NCI-H1048 (cell line): ENCODE data around the gene GRM7.

ENCODE experiments used
- DNase-seq: peaks from one replicate; lab custom pipeline; 2025; lab: John Stamatoyannopoulos, UW

Gene GRM7

GRCh38 chr3:7789324-7789723 is 928.4 kb downstream of the GRM7 start:
- no peak for DNase-seq

DNA sequence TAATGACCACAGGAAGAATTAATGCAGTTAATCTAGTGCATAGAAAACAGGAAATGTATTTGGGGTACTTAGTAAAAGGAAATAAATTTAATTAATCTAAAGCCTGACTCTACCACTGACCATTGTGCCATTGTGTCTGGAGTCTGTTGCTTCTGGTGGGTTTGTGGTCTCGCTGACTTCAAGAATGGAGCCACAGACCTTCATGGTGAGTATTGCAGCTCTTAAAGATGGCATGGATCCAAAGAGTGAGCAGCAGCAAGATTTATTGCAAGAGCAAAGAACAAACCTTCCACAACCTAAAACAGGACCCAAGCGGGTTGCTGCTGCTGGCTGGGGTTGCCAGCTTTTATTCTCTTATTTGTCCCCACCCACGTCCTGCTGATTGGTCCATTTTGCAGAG is 929.2 kb downstream of the GRM7 start:
- no peak for DNase-seq
